HG03064 (cell line): Measurements from ENCODE around the gene CTIF.

ENCODE experiments used
- ATAC-seq: cut with Tn5 transposase; IDR thresholded peaks from one replicate; pipeline ENCODE4 v1.9.1; 2021; ENCODE audit warnings: low read depth; ENCODE audit not compliant: unreplicated experiment

The CTIF gene

DNA sequence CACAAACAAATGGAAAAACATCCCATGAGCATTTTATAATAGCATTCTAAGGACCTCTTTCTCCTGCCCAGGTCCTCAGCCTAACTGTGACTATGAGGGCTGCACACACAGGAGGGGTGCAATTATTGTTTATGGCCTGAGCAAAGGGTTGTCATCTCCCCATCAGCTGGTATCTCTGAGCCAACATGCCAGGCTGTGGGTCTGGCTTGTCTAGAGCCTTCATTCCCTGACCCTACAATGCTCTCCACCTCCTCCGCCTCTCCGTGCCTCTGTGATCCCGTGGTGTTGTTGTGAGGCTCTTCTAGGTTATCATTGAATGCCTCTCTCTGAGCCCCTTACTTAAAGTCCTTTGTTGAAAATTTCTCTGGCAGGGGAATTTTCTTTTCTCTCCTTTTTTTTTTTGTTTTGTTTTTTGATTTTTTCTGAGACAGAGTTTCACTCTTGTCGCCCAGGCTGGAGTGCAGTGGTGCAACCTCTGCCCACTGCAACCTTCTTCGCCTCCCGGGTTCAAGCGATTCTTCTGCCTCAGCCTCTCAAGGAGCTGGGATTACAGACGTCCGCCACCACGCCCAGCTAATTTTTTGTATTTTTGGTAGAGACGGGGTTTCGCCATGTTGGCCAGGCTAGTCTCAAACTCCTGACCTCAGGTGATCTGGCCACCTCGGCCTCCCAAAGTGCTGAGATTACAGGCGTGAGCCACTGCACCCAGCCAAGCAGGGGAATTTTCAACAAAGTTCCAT is 285.6 kb downstream of the CTIF start:
- no peak for ATAC-seq

DNA sequence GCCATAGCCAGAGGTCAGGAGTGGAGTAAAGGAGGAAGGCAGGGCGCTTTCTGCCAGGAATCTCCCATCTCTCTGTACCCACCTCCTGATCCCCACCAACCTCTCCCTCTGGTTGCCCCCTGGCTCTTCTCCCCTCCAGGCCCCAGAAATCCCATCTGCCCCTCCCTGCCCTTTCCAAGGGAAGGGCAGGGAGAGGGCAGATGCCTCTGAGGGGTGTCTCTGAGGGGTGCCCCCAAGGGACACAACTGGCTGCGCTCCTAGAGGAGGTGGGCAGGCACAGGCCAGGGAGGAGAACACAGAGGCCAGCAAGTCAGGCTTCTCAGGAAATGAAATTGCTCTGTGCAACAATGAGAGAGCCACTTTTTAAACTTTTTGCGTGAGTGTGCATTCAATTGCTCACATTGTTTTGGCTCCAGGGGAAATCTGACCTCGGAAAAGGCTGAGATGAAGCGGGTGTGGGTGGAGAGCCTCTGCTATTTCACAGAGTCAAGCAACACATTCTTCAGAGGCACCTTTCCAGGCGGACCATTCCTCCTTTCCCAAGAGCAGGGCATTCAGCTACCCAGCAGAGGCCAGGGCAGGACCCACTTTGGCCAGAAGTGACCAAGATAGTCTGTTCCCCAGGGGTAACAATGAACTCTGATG is 286.4 kb downstream of the CTIF start:
- no peak for ATAC-seq

- ATAC-seq, result no peak
Measured at GRCh38 chr18:48826271-48826670, 287.4 kb downstream of the CTIF start.

GRCh38 chr18:48826806-48827205 is 288.0 kb downstream of the CTIF start:
- ATAC-seq, result no peak

DNA sequence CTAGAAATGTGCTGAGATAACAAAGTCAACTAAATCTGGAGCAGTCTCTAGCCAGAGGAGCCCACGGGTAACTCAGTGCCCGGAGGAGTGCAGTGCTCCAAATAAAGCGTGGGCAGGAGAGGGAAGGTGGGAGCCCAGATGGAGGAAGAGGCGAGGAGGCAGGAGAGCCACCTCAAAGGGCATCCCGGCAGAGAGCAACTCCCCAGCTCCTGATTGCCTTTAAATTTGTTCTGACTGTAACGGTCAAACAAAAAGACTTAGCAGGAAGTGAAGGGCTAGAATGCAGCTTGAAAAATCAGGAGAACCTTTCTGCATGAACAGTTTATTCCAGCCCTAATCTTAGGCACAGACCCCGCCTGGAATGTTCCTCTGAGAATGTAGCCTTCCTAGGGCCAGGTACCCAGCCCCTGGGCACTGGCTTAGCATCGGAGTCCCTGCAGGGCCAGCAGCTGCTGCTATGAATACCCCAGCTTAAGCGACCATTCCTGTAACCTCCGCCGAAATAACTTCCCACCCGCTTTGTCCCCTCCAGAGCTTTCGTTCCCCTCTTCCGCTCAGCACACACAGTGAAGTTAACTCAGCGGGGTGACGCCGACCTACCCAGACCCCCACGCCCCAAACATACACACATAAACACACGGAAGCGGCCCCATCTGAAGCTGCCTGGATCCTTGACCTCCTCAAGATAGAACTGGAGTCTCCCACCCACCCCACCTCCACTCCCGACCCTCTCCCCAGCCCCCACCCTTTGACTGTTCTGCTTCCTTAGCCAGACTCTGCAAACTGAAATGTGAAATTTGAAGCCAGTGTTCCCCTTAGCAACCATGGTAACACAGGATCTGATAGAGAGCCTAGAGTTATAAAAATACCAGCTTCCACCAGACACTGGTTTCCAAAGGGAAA is 288.7 kb downstream of the CTIF start:
- no peak for ATAC-seq

DNA sequence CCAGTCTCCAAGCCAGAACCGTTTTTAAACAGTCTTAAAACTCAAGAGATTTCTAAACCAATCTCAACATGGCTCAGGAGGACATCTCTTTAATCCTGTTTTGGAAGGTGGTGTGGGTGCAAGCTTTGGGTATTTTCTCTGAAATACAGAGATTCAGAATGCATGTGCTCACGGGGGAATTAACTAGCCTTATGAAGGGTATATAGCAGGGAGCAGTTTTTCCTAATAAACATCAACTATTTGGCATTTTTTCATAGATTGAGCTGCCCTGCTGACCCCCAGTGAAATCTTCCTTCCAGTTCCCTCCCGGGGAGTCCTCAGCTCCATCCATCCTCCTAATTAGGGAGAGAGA is 289.3 kb downstream of the CTIF start:
- ATAC-seq, result no peak

- no peak for ATAC-seq
Measured at GRCh38 chr18:48828691-48829442, 290.0 kb downstream of the CTIF start.

DNA sequence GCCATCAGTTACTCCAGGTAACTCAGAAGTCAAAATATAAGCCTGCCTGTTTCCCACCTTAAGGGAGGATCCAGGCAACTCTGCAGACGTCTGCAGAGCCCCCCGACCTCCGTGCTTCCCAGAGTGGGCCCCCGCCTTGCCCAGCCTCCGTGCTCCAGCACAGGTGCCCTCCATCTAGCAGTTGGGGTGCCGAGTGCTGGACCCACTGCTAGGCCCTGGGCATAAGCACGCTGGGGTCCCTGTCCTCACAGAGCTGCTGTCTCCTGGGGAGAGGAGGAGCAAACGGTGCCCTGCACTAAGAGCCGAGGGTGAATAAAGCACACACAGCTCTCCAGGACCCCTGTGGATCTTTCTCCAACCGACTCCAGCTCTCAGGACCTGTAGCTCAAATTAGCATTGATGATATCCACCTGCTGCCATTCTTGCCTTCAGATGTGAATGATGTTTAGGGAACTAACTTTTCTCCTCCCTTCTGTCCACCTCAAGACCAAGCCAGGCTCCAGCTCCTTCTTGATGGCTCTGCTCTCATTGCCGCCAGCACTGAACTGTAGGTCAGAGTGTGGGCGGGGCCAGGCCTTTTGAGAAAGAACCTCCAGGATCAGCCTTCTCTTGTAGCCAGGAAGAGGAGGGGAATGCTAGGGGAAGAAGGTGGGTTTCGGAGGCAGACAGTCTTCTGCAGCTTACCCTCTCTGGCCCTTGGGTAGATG is 290.8 kb downstream of the CTIF start:
- no peak for ATAC-seq

- no peak for ATAC-seq
Measured at GRCh38 chr18:48831113-48831759, 292.4 kb downstream of the CTIF start.

DNA sequence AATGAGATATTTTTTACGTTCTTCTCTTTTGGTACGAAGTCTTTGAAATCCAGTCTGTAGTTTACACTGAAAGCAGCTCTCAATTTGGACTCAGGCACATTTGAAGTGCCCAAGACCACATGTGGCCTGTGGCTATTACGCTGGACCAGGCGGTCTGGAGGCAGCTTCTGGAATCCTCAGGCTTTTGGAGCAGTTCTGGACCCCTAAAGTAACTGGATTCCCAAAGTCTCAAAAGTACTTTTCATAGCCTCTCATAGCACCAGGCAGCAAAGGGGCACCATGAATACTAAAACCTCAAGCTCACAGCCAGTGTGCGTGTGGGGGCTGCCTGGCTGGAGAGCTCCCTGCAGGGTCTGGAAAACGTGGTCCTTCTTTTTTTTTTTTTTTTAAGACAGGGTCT is 293.0 kb downstream of the CTIF start:
- no peak for ATAC-seq

DNA sequence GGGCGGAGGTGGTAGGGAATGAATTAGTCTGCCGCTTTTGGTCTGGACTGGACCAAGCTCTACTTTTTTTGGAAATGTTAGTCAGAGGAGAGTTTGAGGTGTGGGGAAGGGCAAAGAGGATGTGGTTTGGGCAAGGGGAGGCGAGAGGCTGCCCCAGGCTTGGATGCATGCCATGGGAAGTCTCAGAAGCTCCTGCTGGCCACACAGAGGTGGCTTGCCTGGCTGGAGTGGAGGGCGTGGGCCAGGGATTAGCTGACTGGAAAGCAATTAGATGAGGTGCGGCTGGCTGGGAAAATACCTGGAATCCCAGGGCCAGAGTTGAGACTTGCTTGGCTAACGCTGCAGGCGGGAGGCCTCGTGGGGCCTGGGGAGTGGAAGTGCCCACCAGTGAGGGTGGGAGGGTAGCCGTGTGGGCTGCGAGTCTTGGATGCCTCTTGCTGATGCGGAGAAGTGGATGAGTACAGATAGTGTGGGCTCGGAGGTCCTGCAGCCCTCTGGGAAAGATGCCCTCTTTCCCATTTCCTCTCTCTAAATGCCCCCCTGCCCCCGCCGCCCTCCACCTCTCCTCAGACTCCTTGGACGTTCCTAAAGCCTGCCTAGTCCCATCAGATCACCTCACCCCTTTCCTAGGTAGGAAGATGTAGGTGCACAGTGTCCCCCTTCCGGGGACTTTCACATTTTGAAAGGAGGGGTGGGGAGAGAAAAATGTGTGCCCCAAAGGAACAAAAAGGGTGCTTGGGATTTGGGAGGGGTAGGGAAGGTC is 294.3 kb downstream of the CTIF start:
- ATAC-seq, result no peak

DNA sequence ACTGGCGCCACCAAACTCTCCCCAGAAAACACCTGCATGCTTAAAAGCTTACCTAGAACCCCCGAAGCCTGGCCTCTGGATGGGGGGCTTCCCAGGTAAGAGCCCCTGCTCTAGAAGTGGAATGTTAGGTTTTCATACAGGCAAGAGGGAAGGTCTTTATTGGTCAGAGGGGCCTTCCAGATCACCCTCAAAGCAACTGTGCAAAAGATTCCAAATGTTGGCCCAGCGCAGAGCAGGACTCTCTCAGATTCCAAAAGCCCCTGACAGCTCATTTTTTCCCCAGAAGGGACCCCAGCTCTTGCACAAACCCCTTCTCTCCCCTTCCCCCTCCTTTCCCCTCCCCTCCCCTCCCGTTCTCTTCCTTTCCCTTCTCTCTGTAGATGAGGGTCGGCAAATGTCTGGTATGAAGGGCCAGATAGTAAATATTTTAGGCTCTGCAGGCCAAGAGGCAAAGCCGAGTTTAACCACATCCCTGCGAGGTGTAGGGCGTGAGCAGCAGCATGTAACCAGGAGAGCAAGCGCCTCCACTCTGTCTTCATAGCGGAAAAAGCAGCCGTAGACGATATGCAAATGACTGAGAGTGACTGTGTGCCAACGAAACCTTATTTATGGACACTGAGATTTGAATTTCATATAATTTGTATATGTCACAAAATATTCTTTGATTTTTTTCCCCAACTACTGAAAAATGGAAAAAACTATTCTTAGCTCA is 295.0 kb downstream of the CTIF start:
- ATAC-seq, result peak; percentile 65

- peak; percentile 44 for ATAC-seq
Measured at GRCh38 chr18:48834413-48835031, 295.7 kb downstream of the CTIF start.

DNA sequence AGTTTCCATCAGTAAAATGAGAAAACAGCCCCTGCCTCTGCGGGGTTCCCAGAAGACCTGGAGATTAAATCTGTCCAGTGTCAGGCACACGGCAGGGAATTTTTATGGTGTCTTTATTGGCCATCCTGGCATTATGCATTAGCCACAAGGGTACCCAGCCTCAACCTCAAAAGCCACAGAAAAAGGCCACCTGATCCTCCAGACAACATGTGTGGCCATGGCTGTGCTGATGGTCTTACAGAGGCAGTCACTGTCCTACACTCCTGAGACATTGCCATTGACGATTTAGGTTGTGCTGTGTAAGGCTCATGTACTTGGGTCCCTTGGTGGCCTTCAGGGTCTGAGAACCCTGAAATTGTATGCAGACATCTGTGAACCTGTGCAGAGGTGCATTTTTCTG is 296.3 kb downstream of the CTIF start:
- no peak for ATAC-seq

DNA sequence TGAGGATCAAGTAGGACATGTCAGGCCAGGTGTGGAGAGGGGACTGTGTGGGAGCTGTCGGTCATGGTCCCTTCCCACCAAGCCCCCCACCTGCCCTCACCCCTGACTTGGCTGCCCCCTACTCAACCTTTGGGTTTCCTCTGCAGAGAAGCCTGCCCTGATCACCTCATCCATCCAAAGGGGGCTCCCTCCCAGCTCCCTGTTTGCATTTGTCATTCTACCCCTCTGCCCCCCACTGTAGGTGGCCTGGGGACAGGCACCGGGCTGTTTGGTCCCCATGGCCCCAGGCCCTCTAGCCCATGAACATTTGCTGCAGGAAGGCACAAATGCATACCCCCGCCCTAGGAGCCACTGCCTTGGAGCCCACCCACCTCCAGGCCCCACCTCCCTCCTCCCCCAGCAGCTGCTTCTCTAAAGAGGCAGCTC is 296.9 kb downstream of the CTIF start:
- no peak for ATAC-seq

- no peak for ATAC-seq
Measured at GRCh38 chr18:48836231-48836805, 297.5 kb downstream of the CTIF start.

- ATAC-seq, result no peak
Measured at GRCh38 chr18:48836806-48837615, 298.2 kb downstream of the CTIF start.
